Measurements from ENCODE around the gene WNK1.
"Not testable (repeated sequence)": the region's sequence is repeated elsewhere in the genome, so short reads cannot be mapped to it uniquely, and the experiment has no call there.

The WNK1 gene

DNA sequence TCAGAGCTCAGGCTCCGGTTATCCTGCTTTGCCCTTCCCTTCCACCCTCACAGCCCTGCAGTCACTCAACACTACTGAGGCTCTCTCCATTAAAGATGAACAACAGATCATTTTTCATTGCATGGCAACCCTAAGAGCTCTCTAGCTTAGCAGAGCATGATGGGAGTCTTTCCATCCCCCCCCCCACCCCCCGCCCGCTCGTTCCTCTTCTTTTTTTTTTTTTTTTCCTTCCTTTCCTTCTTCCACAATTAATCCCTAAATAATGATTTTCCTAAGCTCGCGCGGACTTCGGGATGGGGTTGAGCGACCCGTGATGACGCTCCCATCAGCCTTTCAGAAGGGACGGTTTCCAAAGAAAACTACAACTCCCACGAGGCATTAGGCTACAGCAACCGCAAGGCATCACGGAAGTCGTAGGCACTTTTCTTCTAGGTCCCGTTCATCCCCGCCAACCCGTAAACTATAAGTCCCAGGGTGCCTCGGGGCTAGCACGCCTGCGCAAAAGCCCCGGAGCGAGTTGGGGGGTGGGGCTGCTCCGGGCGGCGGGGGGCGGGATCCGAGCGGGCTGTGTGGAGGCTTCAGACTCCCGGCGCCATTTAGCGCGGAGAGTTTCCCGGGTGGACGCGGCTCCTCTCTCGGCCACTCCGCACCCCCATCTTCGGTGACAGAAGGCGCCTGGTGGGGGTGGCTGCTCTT is at the start of gene WNK1:
WNK1 (plus strand) TSS at position 581 of the 696 bp plus-strand sequence. CDS start 987 bp downstream, outside the sequence.
- DNase-seq = peak; percentile 97

- no peak for DNase-seq
Observed at GRCh38 chr12:704516-705242, 47.7 kb upstream of the WNK1 start.

- DNase-seq = not testable (repeated sequence)
Observed at GRCh38 chr12:708084-708483, 44.3 kb upstream of the WNK1 start.

DNA sequence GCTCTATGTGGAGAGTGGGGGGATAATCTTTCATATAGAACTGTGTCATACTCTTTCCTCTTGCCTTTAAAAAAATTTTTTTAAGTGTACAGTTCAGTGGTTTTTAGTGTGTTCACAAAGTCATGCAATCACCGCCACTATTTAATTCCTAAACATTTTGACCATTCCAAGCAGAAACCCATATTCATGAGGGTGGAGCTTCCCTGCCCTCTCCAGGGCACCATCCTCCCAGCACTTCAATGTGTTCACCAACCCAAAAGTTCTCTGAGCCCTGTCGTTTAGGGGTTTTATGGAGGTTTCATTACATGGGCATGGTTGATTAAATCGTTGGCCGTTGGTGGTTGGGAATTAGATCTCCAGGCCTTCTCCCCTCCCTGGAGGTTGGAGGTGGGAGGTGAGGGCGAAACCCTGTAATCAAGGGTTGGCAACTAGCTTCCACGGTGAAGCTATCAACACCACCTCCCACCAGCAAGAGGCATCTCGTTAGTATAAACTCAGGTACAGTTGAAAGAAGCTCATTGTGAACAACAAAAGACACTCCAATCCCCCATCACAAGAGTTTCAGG is 42.8 kb upstream of the WNK1 start:
- no peak for DNase-seq

GRCh38 chr12:712172-712863 is 40.1 kb upstream of the WNK1 start:
- no peak for DNase-seq

DNA sequence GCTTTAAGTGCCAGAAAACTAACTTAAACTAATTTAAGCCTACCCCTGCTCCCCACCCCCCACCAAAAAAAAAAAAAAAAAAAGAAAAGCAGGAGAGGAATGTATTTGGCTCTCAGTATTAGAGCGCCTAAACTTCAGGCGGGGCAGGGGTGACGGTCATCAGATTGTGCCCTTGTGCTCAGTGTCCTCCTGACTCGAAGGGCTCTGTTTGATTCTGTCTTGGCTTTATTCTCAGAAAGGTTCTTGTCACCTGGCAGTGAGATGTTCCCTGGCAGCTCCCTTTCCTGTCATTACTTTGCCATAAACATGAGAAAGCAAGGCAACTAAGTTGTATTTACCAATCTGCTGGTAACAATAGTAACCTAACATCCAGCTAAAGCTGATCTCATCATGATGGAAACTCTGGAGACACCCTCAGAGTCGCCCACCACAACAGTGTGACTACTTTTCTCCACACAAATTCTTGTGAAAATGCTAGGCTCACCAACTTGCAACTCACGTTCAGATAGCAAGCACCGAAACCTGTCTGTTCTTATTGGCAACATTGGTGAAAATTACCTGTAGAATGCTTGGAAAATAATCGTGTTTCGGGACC is 39.0 kb upstream of the WNK1 start:
- no peak for DNase-seq

DNA sequence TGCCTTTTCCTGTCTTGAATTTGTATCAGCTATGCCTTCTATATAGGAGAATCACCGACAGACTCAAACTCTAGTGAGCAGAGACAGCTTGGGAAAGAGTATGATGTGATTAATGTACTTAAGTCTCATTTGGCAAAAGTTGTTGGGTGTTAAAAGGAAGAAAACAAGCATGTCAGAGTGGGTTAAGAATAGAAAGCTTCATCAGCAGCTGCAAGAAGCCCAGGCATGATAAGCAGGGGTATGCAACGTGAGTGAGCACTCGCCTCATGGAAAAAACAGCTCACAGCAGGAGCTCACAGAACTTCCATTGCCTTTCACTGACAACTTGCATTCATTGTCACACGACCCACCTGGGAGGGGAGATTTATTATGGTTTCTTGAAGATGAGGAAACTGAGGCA is 35.9 kb upstream of the WNK1 start:
- no peak for DNase-seq

DNA sequence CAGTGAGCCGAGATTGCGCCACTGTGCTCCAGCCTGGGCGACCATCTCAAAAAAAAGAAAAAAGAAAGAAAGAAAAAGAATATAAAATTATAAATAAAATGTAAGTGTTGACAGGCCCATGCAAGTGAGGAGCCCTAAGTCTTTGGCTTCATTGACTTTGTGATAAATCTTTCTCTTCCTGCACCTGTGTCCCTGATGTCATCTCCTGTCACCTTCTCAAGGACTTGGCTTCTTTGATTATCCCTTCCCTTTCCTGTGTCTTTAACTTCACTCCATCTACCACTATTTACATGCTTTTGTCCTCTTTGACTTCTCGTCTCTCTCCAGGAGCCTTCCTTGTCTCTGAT is 33.6 kb upstream of the WNK1 start:
- no peak for DNase-seq

DNA sequence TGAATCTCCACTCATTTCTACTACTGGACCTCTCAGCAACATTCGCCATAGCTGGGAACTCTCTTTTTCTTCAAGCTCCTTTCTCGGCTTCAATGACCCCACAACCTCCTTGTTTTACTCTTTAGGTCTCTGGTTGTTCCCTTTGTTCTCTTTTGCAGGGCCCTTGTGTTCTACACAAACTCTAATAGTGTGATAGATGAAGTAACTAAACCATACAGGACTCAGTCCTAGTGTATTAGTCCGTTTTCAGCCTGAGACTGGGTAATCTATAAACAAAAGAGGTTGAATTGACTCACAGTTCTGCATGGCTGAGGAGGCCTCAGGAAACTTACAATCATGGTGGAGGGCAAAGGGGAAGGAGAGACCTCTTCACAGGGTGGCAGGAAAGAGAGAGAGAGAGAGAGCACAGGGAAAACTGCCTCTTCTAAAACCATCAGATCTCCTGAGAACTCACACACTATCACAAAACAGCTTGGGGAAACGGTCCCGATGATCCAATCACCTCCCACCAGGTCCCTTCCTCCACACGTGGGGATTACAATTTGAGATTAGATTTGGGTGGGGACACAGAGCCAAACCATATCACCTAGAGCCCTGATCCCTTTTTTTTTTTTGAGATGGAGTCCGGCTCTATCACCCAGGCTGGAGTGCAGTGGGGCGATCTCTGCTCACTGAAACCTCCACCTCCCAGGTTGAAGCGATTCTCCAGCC is 32.0 kb upstream of the WNK1 start:
- DNase-seq = no peak

- DNase-seq = no peak
Observed at GRCh38 chr12:724194-724855, 28.1 kb upstream of the WNK1 start.

- DNase-seq = no peak
Observed at GRCh38 chr12:725076-725475, 27.3 kb upstream of the WNK1 start.

GRCh38 chr12:726281-727140 is 25.9 kb upstream of the WNK1 start:
- no peak for DNase-seq

DNA sequence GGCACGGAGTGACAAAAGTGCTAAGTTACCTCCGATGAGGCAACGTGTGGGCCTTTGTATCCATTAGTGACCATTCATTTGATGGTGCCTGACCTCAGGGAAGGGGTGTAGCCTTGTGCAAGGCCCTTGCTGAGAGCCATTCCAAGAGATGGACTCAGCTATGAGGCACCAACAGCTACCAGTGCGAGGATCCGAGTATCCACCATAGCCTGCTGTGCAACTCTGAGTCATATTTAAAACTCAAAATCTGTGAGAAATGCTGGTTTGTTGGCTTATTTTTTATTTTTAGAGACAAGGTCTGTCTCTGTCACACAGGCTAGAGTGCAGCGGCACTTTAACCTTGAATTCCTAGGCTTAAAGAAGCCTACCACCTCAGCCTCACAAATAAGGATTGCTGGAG is 25.1 kb upstream of the WNK1 start:
- no peak for DNase-seq

DNA sequence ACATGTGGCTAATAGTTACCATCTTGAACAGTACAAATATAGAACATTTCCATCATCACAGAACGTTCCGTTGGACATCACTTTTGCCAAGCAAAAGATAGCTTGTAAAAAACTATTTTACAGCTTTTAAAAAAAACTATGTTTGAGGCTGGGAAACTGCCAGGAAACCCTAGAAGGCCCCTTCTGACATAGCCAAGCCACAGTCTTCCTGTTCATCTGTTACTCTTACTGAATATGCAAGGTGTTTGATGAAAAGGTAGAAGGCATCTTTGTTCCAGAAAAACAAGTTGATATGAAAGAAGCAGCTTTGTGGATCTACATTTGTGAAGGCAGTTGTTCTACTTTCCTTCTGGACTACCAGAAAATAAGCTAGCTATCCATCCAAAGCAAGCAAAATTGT is 23.6 kb upstream of the WNK1 start:
- DNase-seq = no peak

DNA sequence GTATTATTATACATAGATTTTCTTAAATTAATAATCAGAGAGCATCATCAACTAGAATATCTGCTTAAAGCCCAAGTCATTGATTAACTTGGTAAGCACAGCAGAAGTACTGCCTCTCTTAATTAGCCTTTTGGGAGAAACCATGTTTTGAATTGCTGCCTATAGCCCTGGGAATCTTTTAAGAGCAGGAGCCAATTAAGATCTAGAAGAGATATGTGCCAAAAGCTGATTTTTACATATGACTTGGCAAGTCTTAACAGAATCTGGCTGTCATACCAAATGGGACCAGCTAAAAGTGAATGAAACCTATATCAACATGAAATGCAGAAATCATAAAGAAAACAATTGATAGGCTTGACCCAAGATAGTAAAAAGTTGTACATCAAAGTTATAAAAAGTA is 23.2 kb upstream of the WNK1 start:
- no peak for DNase-seq

DNA sequence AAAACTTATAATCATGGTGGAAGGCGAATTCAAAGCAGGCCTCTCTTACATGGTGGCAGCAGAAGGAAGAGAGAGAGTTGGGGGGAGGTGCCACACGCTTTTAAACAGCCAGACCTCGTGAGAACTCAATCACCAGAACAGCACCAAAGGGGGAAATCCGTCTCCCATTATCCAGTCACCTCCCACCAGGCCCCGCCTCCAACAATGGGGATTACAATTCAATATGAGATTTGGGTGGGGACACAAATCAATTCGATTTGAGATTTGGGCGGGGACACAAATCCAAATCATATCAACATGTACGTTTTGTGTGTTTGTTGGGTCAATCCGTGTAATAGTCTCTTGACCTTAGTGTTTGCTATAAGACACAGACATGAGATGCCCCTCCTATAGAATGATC is 21.8 kb upstream of the WNK1 start:
- no peak for DNase-seq

DNA sequence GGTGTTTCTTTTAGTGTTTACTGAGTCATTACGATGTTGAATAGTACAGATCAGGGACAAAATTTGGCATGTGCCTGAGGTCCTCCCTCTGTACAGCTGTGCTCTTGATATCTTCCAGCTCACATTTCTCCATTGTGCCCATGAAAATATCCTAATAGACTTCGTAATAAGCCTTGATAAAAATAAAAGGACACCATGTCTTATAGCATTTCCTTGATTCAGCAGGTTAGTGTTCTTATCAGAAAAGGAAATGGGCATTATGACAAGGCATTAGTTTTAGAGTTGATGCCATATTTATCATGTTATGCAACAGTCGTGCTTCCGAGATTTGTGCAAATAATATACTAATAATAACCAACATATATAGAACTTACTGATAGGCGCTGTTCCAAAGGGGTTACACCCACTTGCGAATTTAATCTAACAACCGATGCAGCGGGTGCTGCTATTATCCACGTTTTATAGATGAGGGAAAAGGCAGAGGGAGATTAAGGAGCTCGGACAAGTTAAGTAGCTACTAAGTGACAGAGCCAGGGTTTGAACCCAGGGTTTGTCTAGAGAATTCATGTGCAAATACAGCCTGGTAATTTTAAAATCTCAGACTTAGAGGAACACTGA is 15.1 kb upstream of the WNK1 start:
- no peak for DNase-seq

- no peak for DNase-seq
Observed at GRCh38 chr12:738712-739111, 13.7 kb upstream of the WNK1 start.

GRCh38 chr12:739349-739748 is 13.0 kb upstream of the WNK1 start:
- no peak for DNase-seq

DNA sequence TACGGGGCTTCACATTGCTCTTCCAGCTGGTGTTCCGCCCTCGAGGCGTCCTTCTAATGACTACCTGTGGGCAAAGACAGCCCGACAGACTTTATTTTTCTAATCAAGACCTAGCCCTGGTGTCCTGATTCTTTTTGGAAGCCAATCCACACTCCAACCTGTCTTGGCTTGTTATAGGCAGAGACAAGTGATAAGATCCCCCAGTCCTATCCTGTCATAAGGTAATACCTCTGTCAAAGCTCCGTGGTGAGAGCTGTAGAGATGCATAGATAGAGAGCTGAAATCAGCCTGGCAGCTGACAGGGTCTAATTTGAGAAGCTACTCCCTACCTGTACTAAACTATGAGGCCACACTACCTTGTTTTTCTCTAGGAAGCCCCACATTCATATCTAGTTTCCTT is 11.5 kb upstream of the WNK1 start:
- no peak for DNase-seq
